ENCODE data around the gene RALY. TPM values are rescaled to one million over a fixed set of nuclear protein-coding genes. Genes with fewer than 3 reads are reported as not detected.

The RALY gene
- total and polyA plus RNA-seq, 2 of the 4 experiments (the other 2 are of a cell fraction) = 46.2 to 115 TPM

- intact Hi-C loops (cut with micrococcal nuclease) = no loop called here
- no peak overlapping the region for H3K4me3 ChIP-seq (ENCODE audit: insufficient read depth, low read depth, low read length)
- H3K56ac ChIP-seq (ENCODE audit: extremely low read depth, insufficient read depth, low read length) = no peak overlapping the region
- in situ Hi-C loops (cut with MboI; ENCODE audit: low sequenced_read_pairs) = no loop called here
- peaks cover 19% of the 10 kb centered on the region for H4K20me1 ChIP-seq (ENCODE audit: insufficient read depth, low read length)
- no peak overlapping the region for H3K18ac ChIP-seq (ENCODE audit: low read depth, low read length)
- no CpG with 5 or more reads among the region's 4 CpGs for WGBS, 2 experiments (ENCODE audit: extremely low coverage in 2 of 2, insufficient read length in 1 of 2)
- no peaks in the 10 kb centered on the region; the same call in 1 of the 2 replicates for H3K36me3 ChIP-seq (ENCODE audit: control insufficient read depth, insufficient read depth, low read length)
- no TSS peak for BruUV-seq (replicated peaks)
- no peak overlapping the region for H2BK120ac ChIP-seq (ENCODE audit: low read depth, low read length)
- DNase-seq (no peak), ATAC-seq (ENCODE audit: low read depth) (no peak)
- peaks cover 7% of the 10 kb centered on the region; the same call in 1 of the 2 replicates for H3K9me1 ChIP-seq (ENCODE audit: insufficient read depth, low read length)
- no peak overlapping the region for H2AK5ac ChIP-seq (ENCODE audit: low read depth, low read length)
- H3K14ac ChIP-seq (replicated peaks; ENCODE audit: low read depth, low read length) = no peak overlapping the region
- H3K9ac ChIP-seq (ENCODE audit: low read depth, low read length) = no peak overlapping the region
- H2BK5ac ChIP-seq (ENCODE audit: low read depth, low read length, poor library complexity, severe bottlenecking) = no peak overlapping the region
- POLR2A ChIA-PET (ENCODE audit: unreplicated experiment) = no interaction called here
- peaks cover 6% of the 10 kb centered on the region for H3K27me3 ChIP-seq (ENCODE audit: control insufficient read depth, insufficient read depth, low read length)
- H3K4me1 ChIP-seq (ENCODE audit: control insufficient read depth, insufficient read depth, low read length) = peaks cover 4% of the 10 kb centered on the region; the same call in 1 of the 2 replicates
- no peak overlapping the region for H3K4me2 ChIP-seq (ENCODE audit: low read depth, low read length)
- no peak overlapping the region for H4K5ac ChIP-seq (ENCODE audit: low read depth, low read length)
- TF ChIP-seq MAFK (IDR thresholded peaks at IDR 0.05; ENCODE audit: low read depth, low read length) = no peak
- TF ChIP-seq, protein P1, sequence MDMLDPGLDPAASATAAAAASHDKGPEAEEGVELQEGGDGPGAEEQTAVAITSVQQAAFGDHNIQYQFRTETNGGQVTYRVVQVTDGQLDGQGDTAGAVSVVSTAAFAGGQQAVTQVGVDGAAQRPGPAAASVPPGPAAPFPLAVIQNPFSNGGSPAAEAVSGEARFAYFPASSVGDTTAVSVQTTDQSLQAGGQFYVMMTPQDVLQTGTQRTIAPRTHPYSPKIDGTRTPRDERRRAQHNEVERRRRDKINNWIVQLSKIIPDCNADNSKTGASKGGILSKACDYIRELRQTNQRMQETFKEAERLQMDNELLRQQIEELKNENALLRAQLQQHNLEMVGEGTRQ (IDR thresholded peaks at IDR 0.05; ENCODE audit: low read depth, low read length) = no peak
- TF ChIP-seq SMC3 (IDR thresholded peaks at IDR 0.05; ENCODE audit: low read depth, low read length) = no peak
- TF ChIP-seq MXI1 (IDR thresholded peaks at IDR 0.05; ENCODE audit: borderline replicate concordance, low read depth, low read length) = no peak
- TF ChIP-seq, protein P2, sequence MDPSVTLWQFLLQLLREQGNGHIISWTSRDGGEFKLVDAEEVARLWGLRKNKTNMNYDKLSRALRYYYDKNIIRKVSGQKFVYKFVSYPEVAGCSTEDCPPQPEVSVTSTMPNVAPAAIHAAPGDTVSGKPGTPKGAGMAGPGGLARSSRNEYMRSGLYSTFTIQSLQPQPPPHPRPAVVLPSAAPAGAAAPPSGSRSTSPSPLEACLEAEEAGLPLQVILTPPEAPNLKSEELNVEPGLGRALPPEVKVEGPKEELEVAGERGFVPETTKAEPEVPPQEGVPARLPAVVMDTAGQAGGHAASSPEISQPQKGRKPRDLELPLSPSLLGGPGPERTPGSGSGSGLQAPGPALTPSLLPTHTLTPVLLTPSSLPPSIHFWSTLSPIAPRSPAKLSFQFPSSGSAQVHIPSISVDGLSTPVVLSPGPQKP (IDR thresholded peaks at IDR 0.05; ENCODE audit: borderline replicate concordance, low read depth, low read length) = no peak
- no peak for TF ChIP-seq RCOR1 (IDR thresholded peaks at IDR 0.05; ENCODE audit: insufficient replicate concordance, low read length)
- TF ChIP-seq, protein P3, sequence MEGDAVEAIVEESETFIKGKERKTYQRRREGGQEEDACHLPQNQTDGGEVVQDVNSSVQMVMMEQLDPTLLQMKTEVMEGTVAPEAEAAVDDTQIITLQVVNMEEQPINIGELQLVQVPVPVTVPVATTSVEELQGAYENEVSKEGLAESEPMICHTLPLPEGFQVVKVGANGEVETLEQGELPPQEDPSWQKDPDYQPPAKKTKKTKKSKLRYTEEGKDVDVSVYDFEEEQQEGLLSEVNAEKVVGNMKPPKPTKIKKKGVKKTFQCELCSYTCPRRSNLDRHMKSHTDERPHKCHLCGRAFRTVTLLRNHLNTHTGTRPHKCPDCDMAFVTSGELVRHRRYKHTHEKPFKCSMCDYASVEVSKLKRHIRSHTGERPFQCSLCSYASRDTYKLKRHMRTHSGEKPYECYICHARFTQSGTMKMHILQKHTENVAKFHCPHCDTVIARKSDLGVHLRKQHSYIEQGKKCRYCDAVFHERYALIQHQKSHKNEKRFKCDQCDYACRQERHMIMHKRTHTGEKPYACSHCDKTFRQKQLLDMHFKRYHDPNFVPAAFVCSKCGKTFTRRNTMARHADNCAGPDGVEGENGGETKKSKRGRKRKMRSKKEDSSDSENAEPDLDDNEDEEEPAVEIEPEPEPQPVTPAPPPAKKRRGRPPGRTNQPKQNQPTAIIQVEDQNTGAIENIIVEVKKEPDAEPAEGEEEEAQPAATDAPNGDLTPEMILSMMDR (conservative IDR thresholded peaks at IDR 0.05; ENCODE audit: low read depth, low read length) = no peak
- TF ChIP-seq RFX5 (IDR thresholded peaks at IDR 0.05; ENCODE audit: low read depth, low read length) = no peak
- TF ChIP-seq CHD1 (IDR thresholded peaks at IDR 0.05; ENCODE audit: low read depth, low read length) = no peak
- no peak for TF ChIP-seq MAZ (IDR thresholded peaks at IDR 0.05; ENCODE audit: borderline replicate concordance, low read depth, low read length)
- TF ChIP-seq CEBPB (IDR thresholded peaks at IDR 0.05; ENCODE audit: low read depth, low read length) = no peak
- TF ChIP-seq BHLHE40 (IDR thresholded peaks at IDR 0.05; ENCODE audit: low read depth, low read length) = no peak
- TF ChIP-seq FOS (IDR thresholded peaks at IDR 0.05; ENCODE audit: low read depth, low read length) = no peak
- TF ChIP-seq POLR2A (IDR thresholded peaks at IDR 0.05; ENCODE audit: low read depth, low read length) = no peak
- TF ChIP-seq NFE2L2 (IDR thresholded peaks at IDR 0.05; ENCODE audit: low read depth, low read length) = no peak
- no peak for TF ChIP-seq RAD21 (IDR thresholded peaks at IDR 0.05; ENCODE audit: low read length)
- H3K79me1 ChIP-seq (ENCODE audit: low read depth in 1 of 2, low read length in 2 of 2) = peaks cover 0 to 20% of the 10 kb centered on the region in 2 experiments; a peak in 2 of 4 replicates
- H2AK9ac ChIP-seq (replicated peaks; ENCODE audit: low read depth, low read length, poor library complexity) = no peak overlapping the region
- no peak overlapping the region for H2AFZ ChIP-seq (replicated peaks; ENCODE audit: low read length, poor library complexity)
- H3K9me3 ChIP-seq (ENCODE audit: control insufficient read depth, insufficient read depth, low read length) = no peaks in the 10 kb centered on the region
- dilution Hi-C loops (cut with HindIII; ENCODE audit: low sequenced_read_pairs, unreplicated experiment) = no loop called here
- H3K27ac ChIP-seq (ENCODE audit: insufficient read depth, low read length) = no peak overlapping the region
- CTCF ChIA-PET = no interaction called here
- no peak overlapping the region for H3K23ac ChIP-seq (ENCODE audit: low read depth, low read length)
- no peak overlapping the region for H3K4ac ChIP-seq (ENCODE audit: low read depth, low read length)
- H2BK15ac ChIP-seq (ENCODE audit: low read depth, low read length) = no peak overlapping the region
- no peak overlapping the region for H4K91ac ChIP-seq (ENCODE audit: insufficient read depth, low read depth, low read length)
- no peak overlapping the region for H2BK20ac ChIP-seq (ENCODE audit: low read depth, low read length)
- H4K8ac ChIP-seq (ENCODE audit: low read depth in 2 of 2, low read length in 2 of 2) = no peak overlapping the region
Measured at GRCh38 chr20:34114809-34115208, 121.1 kb downstream of the RALY start.

Measured in IMR-90 (cell line).